GM18907 (cell line): ENCODE measurements around the gene SFSWAP.
"Not testable (repeated sequence)": the region's sequence is repeated elsewhere in the genome, so short reads cannot be mapped to it uniquely, and the experiment has no call there.

Source experiments
- ATAC-seq: cut with Tn5 transposase; IDR thresholded peaks from one replicate; pipeline ENCODE4 v1.9.1; 2021; ENCODE audit warnings: mild to moderate bottlenecking, moderate library complexity; ENCODE audit not compliant: unreplicated experiment

SFSWAP gene

DNA sequence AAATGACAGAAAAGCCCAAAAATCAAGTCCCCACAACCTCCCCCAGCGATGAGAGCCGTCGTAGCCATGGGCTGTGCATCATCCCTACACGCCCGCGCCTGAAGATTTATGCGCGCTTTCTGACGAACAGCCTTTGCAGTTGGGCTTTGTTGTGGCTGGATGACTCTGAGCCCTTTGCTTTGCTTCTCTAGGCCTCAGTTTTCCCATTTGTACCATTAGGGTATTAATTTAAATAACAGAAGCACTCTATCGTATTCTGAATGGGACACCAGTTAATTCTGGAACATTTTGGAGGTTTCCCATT, 24.2 kb downstream of the SFSWAP start:
- ATAC-seq = no peak

DNA sequence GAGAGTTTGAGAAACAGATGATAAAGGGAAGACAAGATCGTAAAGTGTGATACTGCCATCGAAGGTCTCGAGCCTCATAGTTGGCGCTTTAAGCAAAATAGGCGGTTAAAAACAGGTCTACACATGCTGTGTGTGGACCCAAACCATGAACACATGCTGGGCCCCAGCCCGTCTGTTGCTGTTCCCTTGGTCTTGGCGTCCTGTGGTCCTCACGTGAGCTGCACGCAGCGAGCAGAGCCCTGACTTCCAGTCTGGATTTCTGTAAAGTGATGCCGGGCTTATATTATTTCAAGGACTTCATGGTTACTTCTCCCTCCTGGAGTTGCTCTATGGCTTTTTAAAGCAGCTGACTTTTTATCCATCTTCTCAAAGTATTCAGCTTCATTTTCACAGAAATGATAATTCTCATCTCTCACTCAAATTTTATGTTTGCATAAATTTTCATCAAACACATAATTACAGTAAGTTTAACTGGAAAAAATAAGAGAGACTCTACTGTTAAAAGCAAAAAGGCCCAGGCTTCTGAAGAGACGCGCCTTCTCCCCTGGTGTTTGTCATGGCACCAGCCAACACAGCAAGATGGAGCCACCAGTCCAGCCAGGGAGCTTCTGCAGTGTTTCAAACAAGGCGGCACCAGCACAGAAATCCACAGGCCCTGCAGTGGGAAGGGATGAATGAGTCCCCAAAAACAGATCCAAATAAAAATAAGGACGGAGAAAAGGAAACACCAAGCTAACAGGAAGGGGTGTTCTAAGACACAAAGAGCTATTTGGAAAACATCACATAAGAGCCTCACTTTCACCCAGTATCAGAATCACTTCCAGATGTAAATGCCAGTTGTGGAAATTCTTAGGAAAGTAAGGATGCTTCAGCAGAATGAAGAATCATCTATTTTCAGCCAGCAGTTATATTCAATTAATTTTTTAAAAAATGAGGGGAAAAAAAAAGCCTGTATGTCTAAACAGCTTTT, 24.9 kb downstream of the SFSWAP start:
- ATAC-seq = no peak

DNA sequence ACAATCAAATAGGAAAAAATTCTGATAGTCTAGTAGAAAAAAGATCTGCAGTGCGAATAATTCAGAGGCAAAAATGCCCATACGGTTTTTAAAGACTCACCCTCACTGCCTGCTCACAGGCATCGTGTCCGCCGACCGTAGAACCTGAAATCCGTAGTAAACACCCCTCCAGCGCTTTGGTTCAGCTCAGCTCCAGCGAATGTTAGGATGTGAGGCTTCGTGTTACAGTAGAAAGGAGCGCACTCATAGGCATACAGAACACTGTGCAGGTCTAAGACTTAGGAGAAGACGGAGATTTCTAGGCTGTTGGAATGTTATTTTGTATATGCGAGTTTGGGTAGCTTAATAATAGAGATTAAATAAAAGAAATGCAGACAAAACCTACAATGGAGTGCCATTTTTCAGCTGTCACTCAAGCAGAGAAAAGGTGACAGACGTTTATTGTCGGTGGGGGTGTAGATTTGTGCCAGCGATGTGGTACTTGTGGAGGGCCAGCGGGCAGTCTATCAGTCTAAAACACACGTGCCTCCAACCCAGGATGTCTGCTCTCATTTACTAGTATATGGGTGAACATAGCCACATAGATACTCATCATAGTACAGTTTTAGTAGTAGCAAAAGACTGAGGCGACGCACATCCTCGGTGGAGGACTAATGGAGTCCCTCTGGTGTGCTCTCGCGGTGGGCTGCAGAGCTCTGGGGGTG, 25.7 kb downstream of the SFSWAP start:
- ATAC-seq = no peak

DNA sequence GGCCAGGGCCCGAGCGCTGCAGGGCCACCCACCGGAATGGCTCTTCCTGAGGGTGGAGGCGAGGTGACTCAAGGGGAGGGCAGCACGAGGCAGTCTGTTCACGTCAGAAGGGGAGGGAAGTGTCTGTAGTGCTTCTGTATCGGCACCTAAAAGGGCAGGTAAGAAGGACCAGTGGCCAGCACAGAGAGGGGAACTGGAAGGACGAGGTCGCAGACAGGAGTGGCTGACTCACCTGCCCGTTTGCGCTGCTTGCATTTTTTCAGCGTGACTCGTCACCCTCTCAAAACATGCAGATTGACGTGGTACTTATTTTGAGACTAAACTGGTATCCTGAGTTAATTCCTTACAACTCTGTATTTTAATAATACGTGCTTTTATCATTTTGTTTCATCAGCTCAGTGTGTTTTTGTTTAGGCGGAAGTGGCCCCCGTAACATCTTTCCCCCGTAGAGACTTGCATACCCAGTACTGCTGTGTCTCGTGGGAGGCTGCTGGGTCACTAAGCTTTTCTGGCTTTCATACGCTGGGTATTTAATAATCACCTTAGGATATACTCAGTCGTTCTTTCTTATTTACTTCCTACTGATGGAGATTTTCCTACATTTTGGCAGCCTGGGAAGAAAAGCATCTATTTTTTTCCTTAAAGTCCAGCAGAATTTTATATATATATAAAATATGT, 26.4 kb downstream of the SFSWAP start:
- ATAC-seq = no peak

DNA sequence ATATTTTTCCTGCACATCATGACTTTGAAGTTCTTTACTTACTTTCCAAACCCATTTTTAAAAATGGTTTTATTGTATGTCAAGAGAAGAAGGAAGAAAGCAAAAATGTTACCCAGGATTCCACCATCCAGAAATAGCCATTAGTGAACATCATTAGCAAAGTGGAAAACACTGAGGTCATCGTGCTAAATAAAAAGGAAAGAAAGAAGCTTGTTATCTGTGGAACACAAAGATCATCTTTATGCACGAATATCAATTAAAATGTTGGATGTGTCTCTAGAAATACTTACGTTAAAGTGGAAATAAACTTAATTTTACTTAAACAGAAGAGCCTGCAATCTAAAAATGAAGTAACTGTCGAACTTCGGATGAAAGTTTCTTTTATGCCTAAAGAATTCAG, 27.3 kb downstream of the SFSWAP start:
- no peak for ATAC-seq

DNA sequence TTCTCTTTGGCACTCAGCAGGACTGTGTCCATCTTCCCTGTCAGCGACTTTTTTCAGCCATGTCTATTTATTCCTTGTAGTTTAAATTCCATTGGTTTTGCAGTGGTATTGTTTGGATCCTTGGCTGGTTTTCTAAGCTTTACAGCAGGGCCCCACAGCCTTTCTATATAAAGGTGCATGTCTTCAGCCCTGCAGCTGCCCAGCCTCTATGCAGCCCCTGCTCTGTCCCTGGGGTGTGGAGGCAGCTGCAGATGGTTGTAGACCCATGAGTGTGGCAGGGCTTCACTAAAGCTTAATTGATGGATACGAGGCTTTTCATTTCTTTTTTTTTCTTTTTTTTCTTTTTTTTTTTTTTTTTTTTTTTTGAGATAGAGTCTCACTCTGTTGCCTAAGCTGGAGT, 29.7 kb downstream of the SFSWAP start:
- ATAC-seq = no peak

DNA sequence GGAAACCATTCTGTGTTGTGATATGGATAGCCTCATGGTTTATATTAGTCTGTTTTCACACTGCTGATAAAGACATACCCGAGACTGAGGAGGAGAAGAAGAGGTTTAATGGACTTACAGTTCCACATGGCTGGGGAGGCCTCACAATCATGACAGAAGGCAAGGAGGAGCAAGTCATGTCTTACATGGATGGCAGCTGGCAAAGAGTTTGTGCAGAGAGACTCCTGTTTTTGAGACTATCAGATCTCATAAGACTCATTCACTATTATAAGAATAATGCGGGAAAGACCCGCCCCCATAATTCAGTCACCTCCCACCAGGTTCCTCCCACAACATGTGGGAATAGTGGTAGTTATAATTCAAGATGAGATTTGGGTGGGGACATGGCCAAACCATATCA, 31.9 kb downstream of the SFSWAP start:
- ATAC-seq = not testable (repeated sequence)

DNA sequence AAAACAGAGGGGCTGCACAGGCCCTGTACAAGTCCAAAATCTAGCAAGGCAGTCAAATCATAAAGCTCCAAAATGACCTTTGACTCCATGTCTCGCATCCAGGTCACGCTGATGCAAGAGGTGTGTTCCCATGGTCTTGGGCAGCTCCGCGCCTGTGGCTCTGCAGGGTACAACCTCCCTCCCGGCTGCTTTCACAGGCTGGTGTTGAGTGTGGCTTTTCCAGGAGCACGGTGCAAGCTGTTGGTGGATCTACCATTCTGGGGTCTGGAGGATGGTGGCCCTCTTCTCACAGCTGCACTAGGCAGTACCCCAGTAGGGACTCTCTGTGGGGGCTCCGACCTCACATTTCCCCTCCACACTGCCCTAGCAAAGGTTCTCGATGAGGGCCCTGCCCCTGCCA, 32.5 kb downstream of the SFSWAP start:
- ATAC-seq = not testable (repeated sequence)

DNA sequence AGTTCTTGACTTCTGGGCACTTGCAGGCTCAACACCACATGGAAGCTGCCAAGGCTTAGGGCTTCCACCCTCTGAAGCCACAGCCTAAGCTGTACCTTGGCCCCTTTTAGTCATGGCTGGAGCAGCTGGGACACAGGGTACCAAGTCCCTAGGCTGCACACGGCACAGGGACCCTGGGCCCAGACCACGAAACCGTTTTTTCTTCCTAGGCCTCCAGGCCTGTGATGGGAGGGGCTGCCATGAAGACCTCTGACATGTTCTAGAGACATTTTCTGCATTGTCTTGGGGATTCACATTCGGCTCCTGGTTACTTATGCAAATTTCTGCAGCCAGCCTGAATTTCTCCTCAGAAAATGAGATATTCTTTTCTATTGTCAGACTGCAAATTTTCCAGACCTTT, 33.0 kb downstream of the SFSWAP start:
- ATAC-seq = not testable (repeated sequence)

DNA sequence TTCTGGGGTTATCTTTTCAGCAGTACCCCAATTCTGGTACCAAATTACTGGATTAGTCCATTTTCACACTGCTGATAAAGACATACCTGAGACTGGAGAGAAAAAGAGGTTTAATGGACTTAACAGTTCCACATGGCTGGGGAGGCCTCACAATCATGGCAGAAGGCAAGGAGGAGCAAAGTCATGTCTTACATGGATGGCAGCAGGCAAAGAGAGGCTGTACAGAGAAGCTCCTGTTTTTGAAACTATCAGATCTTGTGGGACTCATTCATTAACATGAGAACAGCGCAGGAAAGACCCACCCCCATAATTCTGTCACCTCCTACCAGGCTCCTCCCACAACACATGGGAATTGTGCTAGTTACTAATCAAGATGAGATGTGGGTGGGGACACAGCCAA, 33.8 kb downstream of the SFSWAP start:
- ATAC-seq = not testable (repeated sequence)

DNA sequence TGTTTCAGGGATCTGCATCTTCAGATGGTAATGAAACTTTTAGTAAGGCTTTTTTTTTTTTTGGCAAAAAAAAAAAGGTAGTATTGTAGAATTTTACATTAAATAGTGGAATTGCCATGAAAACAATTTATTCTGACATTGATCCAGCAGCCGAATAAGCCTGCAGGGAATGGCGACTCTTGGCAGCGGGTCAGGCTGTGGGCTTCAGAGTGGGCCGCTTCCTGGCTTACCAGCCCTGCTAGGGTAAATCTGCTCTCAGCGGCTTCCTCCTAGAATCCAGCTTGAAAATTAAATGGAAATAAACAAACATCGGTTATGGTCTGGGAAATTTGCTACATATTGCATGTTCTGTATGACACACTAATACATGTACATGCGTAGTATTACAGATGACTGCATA, 34.8 kb downstream of the SFSWAP start:
- ATAC-seq = no peak

DNA sequence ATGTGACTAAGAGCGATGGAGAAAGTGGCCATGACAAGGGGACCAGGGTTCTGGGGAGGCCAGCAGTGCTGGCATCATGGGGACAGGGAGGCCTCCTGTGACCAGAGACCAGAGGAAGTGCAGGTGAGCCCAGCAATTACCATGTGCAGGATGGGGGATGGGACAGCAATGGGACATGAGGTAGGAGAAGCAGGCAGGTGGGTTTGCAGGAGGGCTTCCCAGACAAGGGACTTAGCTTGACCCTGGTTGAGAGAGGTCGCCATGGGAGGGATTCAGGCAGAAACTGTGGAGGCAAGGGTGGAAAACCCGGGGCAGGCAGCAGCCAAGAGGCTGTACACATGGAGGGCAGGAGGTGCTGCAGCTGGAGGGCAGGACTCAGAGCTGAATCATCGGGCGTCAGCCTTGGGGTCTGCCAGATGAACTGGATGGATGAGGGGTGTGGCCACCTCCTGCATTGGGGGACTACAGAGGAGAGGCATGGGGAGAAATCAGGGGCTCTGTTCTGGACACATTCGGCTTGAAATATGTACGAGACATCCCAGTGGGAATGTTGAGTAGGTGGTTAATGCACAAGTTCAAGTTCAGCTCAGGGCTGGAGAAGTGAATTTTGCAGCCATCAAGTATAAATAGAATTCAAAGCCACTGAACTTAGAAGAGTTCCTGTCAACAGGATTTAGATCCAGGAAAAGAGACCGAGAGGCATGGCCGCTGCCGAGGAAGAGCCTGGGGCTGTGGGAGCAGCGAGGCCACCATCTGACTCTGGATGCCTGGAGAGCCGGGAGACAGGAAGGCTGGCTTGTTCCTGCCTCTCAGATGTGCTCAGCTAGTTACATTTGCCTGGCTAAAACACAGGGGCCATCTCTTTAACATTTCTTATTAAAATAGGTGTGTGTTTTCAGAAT, 36.6 kb downstream of the SFSWAP start:
- ATAC-seq = no peak

DNA sequence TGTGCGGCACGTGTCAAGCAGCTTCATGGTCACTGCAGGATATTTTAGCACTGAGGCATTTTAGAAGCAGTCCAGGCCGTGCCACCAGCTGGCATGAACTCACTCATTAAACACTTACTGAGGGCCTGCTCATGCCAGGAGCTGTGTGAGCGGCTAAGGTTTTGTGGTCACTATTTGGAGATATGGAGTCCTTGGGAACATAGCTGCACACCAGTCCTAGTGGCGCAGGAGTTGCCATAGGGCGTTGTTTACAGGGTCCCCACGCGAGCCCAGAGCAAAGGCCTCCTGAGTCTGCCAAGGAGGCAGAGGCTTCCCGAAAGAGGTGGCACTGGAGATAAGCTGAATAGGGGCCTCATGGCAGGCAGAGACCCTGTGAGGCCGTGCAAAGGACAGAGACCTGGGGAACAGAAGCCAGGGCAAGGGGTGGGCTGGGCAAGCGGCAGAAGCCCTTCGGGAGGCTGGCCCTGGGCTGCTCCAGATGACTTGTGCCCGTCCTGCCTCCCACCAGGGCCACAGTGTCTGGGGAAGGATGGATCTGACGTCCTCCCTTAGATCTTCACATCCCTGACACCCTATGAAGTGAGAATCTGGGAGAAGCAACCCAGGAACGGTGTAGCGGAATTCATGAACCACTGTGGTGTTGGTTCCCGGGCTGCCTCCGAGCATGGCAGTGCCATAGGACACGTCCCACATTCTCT, 38.9 kb downstream of the SFSWAP start:
- ATAC-seq = no peak

DNA sequence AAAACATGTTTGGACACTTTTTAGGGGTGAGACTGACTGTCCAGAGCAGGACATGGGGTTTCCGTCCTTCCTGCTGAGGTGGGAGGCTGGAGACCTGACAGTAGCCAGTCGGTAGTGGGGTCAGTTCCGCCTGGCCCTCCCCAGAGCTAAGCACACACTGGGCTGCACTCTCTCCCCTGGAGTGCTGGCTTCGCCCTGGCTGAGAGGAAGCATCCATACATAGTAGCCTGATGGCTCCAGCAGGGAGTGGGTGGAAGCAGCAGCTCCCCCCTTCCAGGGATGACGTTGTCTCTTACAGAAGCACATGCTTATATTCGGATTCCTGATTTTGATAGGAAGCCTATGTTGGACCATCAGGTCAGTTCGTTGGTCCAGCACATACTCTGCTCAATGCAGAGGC, 40.4 kb downstream of the SFSWAP start:
- no peak for ATAC-seq

DNA sequence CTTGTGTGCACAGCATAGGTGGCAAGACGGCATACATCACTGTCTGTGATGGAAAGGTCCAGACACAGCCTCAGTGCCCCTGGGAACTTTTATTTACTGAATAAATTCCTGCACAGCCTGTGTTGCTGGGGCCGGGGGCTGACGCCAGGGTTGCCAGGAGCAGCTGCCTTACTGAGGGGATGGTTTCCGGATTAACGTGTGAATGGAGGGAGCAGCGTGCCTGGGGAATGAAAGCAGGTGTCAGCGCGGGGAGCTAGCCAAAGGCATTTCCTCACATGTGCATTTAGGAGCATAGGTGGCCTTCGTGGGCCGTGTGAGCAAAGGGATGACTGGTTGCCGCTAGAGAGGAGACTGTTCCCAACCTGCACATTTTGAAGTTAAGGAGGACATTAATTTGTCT, 41.6 kb downstream of the SFSWAP start:
- no peak for ATAC-seq

DNA sequence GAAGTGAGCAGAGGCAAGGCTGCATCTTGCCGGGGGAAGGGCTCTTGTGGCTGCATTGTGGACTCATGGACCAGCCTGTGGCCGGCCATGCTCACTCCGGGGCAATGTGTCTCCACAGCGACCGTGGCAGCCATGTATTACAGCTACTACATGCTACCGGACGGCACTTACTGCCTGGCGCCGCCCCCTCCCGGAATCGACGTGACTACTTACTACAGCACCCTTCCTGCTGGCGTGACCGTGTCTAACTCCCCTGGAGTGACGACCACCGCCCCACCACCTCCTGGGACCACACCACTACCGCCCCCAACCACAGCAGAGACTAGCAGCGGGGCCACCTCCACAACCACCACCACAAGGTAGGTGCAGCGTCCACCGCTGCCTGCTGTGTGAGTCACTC, 42.1 kb downstream of the SFSWAP start:
- no peak for ATAC-seq

DNA sequence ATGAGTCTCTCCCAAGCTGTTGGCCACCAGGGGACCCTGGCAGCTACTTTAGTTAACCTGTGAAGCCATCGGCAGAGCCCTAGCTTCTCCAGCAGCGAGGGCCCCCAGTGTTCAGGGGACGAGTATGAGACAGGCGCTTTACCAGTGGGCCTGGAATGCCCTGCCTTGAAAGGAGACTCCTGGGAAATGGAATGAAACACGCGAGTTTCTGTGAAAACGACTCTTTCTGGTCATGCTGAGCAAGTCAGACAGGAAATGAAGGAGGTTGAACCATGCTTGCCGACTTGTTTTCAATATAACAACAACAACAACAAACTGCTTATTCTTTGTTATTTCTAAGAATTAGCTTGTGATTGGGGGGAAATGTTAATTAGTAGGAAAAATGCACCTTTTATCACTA, 42.9 kb downstream of the SFSWAP start:
- ATAC-seq = no peak

DNA sequence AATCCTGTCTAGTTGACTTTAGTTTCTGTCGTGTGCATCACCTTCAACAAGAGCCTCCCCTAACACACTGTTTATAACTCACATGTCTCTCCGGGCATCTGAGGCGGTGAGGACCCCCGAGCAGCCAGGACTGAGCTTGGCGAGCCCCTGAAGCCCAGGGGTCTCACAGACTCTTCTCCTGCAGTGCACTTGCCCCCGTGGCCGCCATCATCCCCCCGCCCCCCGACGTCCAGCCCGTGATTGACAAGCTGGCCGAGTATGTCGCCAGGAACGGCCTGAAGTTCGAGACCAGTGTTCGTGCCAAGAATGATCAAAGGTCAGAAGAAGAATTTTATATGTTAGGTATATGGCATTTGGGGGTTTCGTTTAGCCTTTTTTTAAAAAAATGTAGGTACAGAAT, 43.3 kb downstream of the SFSWAP start:
- ATAC-seq = no peak

DNA sequence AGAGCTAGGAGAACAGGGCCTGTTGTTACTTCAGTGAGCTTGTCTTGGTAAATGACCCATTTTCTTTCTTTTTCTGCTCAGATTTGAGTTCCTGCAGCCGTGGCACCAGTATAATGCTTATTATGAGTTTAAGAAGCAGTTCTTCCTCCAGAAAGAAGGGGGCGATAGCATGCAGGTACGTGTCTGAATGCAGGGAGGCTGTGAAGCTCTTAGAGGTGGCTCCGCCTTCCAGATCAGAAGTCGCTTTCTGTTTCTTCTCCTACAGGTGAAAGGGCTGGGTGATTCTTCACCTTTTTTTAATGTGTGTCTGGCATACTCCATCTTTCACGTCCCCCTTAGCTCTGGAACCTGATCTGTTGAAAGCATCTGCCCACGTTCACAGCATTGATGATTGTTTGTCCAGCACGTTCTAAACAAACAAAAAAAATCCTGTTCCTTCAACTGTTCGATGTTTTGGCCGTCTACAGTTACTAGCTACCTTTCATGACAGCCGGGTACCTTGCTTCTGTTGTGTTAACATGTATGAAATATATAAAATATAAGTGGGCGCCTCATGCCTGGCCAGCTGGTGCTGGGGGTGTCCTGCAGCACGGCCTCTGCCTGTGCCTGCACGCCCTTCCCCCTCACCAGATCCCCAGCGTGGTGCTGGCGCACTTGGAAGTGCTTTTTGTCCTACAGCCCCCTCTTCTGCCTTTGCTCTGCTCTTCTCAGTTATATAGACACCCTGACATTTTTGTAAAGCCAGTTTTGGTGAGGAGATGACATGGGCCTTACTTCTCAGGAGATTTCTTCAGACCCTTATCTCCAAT, 44.6 kb downstream of the SFSWAP start:
- peak; percentile 70 for ATAC-seq
